Glomerular visceral epithelial cell (primary cell): ENCODE results near the gene PPP1R13L.

Source experiments
- DNase-seq: peaks from one replicate; pipeline ENCODE4 v3.0.0-alpha.2; 2016; ENCODE audit errors: extremely low spot score

The PPP1R13L gene, protein sequence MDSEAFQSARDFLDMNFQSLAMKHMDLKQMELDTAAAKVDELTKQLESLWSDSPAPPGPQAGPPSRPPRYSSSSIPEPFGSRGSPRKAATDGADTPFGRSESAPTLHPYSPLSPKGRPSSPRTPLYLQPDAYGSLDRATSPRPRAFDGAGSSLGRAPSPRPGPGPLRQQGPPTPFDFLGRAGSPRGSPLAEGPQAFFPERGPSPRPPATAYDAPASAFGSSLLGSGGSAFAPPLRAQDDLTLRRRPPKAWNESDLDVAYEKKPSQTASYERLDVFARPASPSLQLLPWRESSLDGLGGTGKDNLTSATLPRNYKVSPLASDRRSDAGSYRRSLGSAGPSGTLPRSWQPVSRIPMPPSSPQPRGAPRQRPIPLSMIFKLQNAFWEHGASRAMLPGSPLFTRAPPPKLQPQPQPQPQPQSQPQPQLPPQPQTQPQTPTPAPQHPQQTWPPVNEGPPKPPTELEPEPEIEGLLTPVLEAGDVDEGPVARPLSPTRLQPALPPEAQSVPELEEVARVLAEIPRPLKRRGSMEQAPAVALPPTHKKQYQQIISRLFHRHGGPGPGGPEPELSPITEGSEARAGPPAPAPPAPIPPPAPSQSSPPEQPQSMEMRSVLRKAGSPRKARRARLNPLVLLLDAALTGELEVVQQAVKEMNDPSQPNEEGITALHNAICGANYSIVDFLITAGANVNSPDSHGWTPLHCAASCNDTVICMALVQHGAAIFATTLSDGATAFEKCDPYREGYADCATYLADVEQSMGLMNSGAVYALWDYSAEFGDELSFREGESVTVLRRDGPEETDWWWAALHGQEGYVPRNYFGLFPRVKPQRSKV

DNA sequence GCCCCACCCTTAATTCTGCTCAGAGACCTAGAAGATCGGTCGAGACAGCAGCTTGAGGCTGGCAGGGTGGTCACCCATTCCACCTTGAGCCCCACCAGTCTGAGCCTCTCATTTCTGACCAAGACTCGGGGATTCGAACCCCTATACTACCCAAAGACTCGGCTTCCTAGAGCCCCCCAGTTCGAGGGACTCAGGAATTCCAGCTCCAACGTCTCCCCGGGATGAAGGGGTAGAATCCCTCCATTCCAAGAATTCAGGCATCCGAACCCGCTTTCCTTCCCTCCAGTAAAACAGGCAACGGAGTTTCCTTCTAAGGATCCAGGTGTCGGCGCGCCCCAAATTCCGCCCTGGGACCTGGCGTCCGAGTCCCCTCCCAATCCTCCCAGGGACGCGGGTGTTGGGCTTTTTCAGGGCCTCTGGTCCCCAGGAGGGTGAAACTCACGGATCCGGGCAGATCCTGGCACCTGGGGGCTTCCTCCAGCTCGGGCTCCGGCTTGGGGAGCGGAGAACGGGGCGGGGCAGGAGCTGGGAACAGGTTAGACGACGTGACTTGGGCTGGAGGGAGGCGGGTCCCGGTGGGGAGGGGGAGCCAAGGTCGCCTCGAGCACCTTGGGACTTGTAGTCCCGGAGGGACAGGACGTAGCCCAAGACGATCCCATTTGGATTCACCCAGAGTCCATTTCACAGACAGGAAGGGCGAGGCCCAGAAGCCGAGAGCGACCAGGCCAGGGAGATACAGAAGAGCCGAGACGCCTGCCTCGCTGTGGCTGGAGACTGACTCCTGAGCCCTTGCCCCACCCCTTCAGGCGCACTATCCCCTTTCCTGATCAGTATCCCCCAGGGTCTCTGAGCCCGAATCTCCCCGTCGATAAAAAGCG lies at the start of gene PPP1R13L:
Gene PPP1R13L, minus strand, starts transcription at position 513 of the 878 bp plus-strand sequence. CDS start 6,751 bp downstream, outside the sequence.
- peak; percentile 95 for DNase-seq

DNA sequence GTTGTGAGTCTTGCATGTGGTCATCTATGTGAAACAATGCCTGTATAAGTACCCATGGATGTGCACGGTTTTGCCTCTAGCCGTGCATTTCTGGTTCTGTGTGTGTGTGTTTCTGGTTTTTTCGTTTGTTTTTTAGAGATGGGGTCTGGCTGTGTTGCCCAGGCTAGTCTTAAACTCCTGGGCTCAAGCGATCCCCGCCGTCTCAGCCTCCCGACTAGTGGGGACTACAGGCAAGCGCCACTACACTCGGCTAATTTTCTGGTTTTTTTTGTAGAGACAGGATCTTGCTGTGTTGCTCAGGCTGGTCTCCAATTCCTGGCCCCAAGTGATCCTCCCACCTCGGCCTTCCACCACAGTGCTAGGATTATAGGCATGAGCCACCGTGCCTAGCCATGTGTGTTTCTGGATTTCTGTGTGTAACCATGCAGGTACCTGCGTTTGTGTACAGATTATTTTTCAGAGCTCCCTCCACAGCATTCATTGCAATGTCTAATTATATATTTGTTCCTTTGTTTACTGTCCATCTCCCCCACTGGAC lies 47.0 kb upstream of the PPP1R13L start:
- no peak for DNase-seq

DNA sequence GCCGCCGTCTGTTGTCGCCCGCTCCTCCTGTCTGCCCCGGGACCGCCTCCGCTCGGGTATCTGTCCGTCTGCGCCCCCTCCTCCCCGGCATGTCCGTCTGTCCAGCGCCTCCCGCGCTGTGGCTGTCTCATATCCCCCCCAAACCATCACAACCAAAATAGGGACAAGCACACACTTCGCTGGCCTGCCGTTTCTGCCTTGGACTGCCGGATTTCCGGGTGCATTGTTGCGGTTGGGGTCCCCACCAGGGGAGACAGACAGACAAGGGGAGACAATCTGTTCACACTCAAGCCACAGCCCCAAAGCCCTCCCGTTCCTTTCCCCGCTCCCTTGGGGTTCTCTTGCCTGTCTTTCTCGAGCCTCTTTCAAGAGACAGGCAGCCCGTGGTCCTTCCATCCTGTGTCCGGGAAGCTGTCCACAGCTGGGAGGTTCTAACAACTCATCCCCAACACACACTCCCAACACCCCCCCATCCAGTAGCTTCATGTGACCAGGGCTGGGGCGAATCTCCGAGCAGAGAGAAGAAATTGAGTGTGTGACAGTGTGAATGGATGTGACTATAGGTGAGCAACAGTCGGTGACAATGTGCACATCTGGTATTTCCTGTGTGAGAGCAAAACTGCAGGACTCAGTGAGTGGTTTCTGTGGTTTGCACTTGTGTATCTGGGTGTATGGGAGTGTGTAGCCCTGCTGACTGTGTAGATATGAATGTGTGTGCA lies 46.4 kb upstream of the PPP1R13L start:
- peak; percentile 66 for DNase-seq

DNA sequence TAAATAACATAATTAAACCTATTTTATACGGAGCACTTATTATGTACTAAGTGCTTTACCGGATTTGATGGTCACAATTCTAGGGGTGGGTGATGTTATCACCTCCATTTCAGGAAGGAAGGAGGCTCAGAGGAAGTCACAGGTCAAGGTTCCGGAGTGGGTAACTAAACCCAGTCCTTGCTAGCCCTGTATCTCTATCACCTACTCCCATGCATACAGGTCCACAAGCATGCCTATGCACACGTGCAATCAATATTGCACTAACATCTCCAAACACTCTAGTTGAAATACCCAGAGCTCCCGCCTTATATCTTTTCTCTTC lies 45.1 kb upstream of the PPP1R13L start:
- no peak for DNase-seq

DNA sequence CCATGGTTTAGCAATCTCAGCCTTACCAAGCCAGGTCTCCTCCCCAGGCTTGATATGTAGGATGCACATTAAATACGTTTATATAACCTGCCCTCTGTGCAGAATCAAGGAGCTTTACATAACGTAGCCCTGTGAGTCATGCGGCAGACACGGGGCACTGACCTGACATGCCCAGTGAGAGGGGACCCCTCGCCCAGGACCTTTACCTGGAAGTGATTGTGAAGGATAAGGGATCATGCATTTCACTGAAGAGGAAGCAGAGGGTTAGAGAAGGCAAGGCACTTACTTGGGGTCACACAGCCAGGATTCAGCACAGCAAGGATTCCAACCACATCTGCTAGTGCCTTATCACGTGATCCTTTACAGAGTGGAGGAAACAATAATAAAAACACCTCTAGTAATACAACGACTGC lies 44.0 kb upstream of the PPP1R13L start:
- DNase-seq: no peak

DNA sequence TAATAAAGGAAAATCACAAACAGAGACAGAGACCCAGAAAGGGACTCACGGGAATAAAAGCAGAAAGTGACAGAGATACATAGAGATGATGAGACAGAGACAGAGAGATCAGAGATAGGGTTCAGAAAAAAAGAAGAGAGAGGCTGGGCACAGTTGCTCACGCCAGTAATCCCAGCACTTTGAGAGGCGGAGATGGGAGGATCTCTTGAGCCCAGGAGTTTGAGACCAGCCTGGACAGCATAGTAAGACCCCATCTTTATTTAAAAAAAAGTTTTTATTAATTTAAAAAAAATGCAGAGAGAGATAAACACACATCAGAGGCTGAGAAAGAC lies 43.5 kb upstream of the PPP1R13L start:
- no peak for DNase-seq

DNA sequence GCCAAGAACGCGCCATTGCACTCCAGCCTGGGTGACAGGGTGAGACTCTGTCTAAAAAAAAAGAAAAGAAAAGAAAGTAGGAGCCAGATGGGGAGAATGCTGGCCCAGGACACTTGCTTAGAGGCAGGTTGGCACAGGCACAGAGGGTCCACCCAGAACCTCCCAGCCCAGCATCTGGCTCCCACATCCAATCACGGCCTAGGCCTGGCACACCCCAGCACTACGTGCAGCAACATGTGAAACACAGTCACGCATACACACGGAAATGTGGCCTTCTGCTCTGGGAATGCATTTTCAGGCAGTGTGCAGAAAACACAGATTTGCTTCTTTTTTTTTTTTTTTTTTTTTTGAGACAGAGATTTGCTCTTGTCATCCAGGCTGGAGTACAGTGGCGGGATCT lies 42.1 kb upstream of the PPP1R13L start:
- no peak for DNase-seq

DNA sequence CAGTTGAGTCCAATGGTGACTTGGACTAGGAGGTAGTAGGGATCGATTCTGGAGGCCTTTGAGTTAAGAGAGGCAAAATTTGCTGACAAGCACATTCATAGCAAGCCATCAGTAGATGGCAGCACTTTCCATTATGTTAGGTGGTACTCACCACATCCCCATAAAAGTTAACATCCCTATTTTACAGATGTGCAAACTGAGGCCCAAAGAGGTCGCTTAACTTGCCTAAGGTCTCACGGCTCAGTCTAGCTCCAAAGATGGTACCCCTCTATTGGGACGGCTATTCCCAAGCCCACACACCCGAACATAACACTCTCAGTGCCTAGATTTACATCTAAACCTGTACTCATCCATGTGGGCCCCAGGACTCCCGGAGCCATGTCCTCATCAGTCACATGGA lies 41.4 kb upstream of the PPP1R13L start:
- DNase-seq: peak; percentile 48

DNA sequence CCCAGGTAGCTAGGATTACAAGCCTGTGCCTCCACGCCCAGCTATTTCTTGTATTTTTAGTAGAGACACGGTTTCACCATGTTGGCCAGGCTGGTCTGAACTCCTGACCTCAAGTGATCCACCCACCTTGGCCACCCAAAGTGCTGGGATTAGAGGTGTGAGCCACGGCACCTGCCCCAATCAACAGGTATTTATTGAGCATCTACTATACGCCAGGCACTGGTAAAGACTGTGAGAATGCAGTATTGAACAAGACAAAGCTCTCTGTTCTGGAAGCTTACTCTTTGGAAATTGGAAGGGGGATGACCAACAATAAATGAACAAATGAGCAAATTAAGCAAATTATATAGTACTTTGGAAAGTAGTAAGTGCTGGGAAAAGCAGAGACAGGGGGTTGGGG lies 40.3 kb upstream of the PPP1R13L start:
- no peak for DNase-seq

DNA sequence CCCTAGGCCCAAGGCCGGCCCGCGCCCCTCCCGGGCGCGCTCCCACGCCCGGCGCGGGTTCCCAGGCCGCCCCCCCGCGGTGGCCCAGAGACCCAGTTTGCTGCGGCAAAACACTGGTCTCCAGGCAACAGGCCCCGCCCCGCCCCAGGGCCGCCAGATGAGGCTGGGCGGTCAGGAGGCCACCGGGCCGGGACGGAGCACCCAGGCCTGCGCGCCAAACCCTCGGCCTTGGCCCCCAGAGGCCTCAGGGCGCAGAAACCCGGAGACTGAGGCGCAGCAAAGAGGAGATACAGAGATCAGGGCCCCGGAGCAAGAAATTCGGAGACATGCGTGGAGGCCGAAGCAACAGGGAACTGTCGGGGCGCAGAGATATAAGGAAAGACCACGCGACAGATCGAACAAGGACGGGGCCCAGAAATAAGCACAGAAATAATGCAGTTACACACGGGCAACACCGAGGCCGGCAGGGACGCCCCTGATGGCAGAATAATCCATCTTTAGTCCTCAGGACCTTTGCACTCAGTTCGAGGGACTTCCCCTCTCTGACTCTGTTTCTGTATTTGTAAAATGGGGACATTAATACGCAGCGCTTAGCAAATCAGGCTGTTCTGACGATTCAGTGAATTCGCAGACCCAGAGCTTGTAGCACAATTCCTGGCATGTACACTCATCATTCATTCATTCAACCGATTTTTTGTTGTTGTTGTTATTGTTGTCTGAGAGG lies 39.6 kb upstream of the PPP1R13L start:
- peak; percentile 94 for DNase-seq

DNA sequence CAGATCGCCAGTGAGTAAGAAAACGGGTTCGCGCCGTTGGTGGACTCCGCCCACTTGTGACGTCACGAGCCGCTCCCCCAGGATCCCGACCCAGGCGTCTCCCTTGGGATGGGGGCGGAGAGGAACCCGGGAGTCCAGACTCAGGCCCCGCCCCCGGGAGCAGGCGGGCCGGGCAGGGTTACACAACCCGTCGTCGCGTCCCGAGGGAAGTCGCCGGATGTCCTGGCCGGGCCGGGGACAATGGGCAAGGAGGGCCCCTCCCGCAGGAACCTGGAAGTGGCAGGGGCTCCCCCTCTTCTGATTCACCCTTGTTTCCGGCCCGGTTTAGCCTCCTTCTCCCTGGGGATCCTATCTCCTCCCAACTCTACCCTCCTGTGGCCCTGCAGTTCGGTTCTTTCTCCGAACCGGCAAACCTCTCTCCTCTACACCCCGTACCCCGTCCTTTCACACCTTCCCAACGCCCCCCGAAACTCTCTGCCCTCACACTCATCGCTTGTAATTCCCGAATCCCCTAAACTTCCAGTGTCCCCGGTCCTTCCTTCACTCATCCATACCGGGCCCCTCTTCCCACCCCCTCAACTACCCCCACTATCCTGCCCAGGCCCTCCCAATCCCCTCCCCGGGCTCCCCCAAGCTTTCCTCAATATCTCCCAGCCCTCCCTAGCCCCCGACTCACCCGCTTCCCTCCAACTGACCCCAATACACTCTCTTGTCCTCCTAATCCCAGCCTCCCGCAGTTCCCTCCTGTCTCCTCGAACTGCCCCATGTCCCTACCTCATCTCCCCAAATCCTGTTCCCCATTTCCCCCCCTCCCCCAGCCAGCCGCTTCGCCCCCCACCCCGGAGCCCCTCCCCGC lies 38.8 kb upstream of the PPP1R13L start:
- peak; percentile 97 for DNase-seq

DNA sequence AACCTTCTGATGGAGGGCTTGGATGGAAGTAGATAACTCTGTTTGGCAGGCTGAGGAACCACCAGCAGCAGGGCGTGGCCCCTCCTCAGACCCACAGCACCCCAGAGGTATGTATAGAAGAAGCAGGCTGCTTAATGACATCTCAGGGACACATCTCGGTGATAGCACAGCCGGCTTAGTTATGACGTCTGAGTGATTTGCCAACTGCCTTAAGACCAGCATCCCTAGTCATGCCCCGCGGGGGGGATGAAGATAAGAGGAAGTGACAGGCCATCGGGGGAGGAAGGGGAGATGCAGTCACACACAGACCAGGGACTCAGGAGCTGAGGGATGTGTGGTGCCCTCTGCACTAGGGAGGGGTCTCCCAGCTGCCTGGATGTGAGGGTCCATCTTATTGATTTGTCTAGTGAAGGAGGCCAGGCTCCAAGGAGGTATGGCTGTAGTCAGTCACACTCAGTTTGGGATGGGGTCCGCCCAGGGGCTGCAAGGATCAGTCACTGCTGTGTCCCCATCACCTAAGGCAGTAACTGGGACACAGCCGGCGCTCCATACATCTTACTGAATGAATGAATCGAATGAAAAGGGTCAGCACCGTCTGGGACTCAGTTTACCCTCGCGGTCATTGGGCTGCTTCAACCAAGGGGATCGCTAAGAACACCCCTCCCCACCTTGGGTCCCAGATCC lies 38.1 kb upstream of the PPP1R13L start:
- DNase-seq: peak; percentile 24

DNA sequence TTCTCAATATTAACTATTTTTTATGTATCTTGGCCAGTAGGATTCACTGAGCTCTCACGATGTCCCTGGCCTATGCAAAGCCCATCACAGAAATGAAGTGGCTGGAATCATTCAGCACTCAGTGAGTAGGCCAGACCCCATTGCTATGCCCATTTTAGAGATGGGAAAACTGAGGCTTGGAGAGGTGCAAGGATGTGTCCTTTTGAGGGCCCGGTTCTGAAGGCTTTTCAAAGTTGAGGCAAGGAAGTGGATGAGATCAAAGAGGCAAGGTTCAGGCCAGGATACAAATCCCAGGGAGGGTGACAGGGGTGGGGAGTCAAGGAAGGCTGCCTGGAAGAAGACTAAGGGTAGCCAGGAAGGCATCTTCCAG lies 37.5 kb upstream of the PPP1R13L start:
- DNase-seq: no peak

DNA sequence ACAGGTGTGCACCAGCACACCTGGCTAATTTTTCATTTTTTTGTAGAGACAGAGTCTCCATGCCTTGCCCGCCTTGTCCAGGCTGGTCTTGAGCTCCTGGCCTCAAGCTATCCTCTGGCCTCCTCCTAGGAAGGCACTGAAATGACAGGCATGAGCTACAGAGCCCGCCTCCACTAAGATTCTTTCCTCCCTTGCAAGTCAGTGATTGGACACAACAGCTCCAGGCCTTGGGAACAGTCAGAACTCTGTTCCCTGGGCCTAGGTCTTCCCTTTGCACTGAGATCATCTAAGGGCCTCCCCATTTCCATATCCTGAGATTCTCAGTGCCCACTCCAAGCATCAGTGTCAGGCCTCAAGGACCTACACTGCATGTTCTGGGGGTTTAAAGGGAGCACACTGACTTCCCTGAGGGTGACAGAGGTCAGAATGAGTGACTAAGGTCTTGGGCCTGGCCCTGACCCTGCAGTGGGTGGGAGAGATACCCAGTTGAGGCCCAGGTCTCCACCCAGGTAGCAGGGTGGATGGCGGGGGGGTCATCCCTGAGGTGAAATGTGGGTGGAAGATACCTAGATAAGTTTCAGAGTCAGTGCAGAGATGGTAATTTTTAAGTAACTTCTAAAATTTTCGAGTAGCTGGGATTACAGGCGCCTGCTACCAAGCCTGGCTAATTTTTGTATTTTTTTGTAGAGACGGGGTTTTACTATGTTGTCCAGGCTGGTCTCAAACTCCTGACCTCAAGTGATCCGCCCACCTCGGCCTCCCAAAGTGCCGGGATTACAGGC lies 36.2 kb upstream of the PPP1R13L start:
- peak; percentile 56 for DNase-seq

DNA sequence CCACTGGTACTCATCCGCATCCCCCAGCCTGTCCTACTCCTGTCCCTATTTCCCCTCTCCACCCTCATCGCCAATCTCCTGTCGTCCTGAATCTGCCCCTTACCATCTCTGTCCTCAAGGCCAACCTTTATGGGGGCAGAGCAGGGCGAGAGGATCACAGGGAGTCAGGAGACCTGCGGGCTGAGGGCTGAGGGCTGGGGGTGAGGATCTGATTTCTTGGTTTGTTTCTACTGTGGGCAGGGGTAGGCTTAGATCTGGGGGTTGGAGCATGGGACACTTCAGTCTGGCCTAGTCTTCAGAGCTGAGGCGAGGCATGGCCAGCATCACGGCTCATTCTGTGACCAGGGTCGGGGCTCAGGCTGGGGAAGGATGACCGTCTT lies 35.4 kb upstream of the PPP1R13L start:
- DNase-seq: no peak

DNA sequence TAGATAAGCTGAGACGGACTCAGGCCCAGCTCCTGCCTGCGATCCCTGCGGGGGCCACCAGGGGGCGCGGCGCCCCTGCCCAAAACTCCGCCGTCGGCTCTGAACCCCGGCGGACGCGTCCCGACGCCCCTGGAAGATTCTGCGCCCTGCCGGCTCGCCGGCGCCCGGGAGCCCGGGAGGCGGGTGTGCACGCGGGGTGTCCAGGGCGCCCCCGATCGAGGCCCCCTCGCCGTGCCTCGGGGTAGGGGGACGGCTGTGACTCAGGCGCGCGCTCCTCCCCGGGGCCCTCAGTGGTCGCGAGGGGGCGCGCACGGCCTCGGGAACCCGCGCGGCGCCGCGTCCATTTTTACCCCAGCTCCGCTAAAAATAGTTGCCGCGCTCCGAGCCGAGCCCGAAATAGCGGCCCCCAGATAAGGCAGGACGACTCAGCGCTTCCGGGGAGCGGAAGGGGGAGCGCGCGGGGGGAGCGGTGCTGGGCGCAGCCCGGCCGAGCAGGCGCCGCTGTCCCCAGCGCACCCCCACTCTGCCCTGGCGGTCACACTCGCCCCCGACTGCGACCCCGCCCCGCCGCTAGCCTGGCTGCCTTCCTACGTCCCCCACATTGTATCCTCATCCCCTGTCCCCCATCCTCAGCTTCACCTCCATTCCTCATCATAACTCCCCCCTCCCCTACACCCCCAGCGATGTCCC lies 34.8 kb upstream of the PPP1R13L start:
- peak; percentile 85 for DNase-seq

DNA sequence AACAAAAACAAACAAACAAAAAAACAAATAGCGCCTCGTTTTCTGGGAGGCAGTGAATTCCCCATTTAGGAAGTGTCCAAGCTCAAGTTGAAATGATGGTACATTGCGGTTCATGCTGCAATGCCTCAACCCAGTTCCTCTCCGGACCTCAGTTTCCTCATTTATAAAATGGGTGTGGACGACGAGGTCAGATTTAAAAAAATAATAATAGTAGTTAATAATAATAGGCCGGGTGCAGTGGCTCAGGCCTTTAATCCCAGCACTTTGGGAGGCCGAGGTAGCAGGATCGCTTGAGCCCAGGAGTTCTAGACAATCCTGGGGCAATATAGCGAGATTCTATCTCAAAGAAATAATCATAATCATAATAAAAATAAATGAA lies 34.3 kb upstream of the PPP1R13L start:
- DNase-seq: no peak

DNA sequence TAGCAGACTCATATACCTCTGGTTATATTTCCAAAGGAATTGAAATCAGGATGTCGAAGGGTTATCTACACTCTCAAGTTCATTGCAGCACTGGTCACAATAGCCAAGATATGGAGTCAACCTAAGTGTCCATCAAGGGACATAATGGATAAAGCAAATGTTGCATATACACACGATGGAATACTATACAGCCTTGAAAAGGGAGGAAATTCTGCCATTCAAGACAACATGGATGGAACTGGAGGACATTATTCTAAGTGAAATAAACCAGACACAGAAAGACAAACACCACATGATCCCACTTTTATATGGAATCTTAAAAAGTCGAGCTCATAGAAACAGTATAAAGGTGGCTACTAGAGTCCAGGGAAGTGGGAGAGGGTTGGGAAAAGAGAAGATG lies 32.5 kb upstream of the PPP1R13L start:
- no peak for DNase-seq
